Stimulated activated CD4-positive, alpha-beta T cell treated with anti-CD3 and anti-CD28 coated beads, Interleukin-12 subunit alpha, Interleukin-12 subunit beta, amount 100 ng/mL, for 24 hours (primary cell): ENCODE measurements around the gene KANK3.
A peak's percentile ranks its signal among the peaks of the same experiment; 100 is the strongest.
"Not testable (repeated sequence)": the region's sequence is repeated elsewhere in the genome, so short reads cannot be mapped to it uniquely, and the experiment has no call there.

Experiments
- DNase-seq, 2 experiments: peaks; one replicate each; pipeline ENCODE4 v3.0.0-alpha.2; 2020; ENCODE audit warnings: low read depth in 2 of 2

KANK3 gene

GRCh38 chr19:8342684-8343482 lies at the start of gene KANK3:
TSS of gene KANK3 (minus strand) at chr19:8343262. CDS start at chr19:8337828, 5,434 bp downstream.
- DNase-seq = peak; percentile 81 to 94

- DNase-seq = no peak
These were observed 49.0 kb upstream of the KANK3 start for GRCh38 chr19:8392017-8392591.

GRCh38 chr19:8391198-8392016 lies 48.3 kb upstream of the KANK3 start:
- no peak for DNase-seq

GRCh38 chr19:8390617-8390981 lies 47.5 kb upstream of the KANK3 start:
- peak; percentile 87 to 95 for DNase-seq

- DNase-seq = peak; percentile 95 to 98
These were observed 47.0 kb upstream of the KANK3 start, which contains the start of gene RAB11B for GRCh38 chr19:8389891-8390616. TSS of gene RAB11B (plus strand) at chr19:8390360. CDS start at chr19:8390417, 57 bp downstream.

GRCh38 chr19:8388612-8388958 lies 45.5 kb upstream of the KANK3 start:
- no peak for DNase-seq

GRCh38 chr19:8387688-8388611 lies 44.9 kb upstream of the KANK3 start:
- no peak for DNase-seq

GRCh38 chr19:8386990-8387389 lies 43.9 kb upstream of the KANK3 start:
- no peak for DNase-seq

GRCh38 chr19:8386419-8386818 lies 43.4 kb upstream of the KANK3 start:
- DNase-seq = not testable (repeated sequence)

GRCh38 chr19:8385566-8385965 lies 42.5 kb upstream of the KANK3 start:
- not testable (repeated sequence) for DNase-seq

- not testable (repeated sequence) for DNase-seq
These were observed 42.0 kb upstream of the KANK3 start for GRCh38 chr19:8385103-8385502.

GRCh38 chr19:8384569-8384968 lies 41.5 kb upstream of the KANK3 start:
- DNase-seq = not testable (repeated sequence)

GRCh38 chr19:8379156-8379891 lies 36.3 kb upstream of the KANK3 start:
- DNase-seq = not testable (repeated sequence)

GRCh38 chr19:8377598-8377997 lies 34.5 kb upstream of the KANK3 start:
- DNase-seq = no peak

- not testable (repeated sequence) for DNase-seq
These were observed 33.4 kb upstream of the KANK3 start for GRCh38 chr19:8376373-8376974.

- not testable (repeated sequence) for DNase-seq
These were observed 32.7 kb upstream of the KANK3 start for GRCh38 chr19:8375766-8376165.

GRCh38 chr19:8373867-8374813 lies 31.1 kb upstream of the KANK3 start:
- DNase-seq = no peak
